Activated naive CD8-positive, alpha-beta T cell treated with anti-CD3 and anti-CD28 coated beads, Interleukin-2, amount 50 U/mL, for 16 hours (primary cell): ENCODE results near the gene TRDMT1.
"Not testable (repeated sequence)": the region's sequence is repeated elsewhere in the genome, so short reads cannot be mapped to it uniquely, and the experiment has no call there.

Source experiments
- DNase-seq: peaks from one replicate; pipeline ENCODE4 v3.0.0-alpha.2; 2020; ENCODE audit warnings: low read depth, low spot score

The TRDMT1 gene

GRCh38 chr10:17134282-17134681 lies 67.2 kb downstream of the TRDMT1 start:
- no peak for DNase-seq

DNA sequence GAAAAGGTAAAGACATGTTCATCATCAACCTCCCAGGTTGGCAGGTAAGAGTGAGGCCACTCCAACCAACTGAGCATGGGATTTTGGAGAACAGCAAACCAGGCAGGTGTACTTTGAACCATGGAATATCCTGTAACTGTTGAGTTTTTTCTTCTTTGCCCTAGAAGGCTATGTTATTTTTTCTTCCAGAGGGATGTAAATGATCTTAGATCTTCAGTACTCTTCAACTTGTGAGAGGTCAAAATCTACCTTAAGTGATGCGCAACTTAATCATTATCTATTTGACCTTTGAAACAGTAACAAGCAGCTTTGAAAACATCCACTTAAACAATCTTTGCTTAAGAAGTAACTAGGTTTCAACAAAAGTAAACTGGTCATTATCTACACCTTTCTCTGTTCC lies 71.7 kb downstream of the TRDMT1 start, which contains the start of gene CUBN:
Gene CUBN (minus strand): TSS at position 71 of the 400 bp plus-strand sequence. CDS start 46 bp downstream, at position 25.
- no peak for DNase-seq

DNA sequence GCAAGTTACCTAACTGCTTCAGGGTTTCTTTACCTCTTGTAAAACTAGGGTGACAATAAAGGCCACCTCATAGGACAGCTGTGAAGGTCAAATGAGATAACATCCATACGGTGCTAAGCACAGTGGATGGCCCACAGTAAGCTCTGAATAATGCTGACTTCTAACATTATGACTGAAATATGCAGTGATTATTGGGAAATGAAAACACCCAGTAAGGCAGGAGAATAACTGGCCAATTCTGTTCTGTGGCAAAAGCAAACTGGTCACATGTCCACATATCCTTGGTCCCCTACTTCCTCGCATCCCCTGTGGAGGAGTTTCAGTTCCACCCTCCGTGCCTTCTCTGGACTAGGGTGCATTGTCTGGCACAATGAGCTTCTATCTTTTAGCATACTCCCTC lies 73.2 kb downstream of the TRDMT1 start:
- no peak for DNase-seq

DNA sequence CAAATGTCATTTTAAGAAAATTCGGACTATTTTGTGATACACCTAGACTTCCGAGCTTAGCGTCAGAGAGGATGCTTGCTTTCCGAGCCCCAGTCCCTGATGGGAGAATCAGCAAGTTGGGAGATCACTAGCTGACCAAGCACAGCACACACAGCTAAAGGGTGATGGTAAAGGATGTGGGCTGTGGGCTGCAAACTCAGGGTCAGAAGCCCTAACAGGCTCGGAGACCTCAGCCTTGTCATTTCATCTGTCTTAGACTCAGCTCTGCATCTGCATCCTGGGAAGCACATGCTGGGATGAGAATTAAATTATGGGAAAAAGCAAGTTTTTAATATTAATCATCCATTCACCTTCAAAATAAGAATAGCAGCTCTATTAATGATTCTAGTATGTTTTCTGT lies 75.1 kb downstream of the TRDMT1 start:
- no peak for DNase-seq

DNA sequence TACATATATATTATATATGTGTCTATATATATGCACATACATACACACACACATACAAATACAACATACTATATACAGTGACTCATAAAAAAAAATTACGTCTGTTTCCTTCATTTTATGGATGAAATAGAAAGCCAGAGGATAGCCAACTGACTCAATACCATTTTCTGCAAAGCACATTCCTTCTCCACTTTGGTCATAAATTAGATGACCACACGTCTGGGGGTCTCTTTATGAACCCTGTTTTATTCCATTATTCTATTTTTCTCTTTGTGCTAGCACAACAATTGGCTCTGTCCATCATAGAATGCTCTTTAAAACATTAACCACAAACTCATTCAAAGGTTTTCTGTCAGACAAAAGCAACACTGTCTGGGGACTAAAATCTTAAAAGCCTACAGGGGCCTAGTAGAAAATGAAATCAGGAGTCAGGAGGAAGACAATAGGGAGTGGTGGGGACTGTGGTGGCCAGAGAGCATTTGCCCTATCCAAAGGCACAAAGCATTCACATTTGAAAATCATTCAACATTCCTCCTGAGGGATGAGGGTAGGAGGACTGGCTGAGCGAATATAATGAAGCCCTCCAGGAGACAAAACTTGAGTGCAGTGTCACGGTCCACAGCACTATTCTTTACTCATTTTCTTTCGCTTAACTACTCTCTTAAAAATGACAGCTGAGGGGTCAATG lies 76.1 kb downstream of the TRDMT1 start:
- no peak for DNase-seq

DNA sequence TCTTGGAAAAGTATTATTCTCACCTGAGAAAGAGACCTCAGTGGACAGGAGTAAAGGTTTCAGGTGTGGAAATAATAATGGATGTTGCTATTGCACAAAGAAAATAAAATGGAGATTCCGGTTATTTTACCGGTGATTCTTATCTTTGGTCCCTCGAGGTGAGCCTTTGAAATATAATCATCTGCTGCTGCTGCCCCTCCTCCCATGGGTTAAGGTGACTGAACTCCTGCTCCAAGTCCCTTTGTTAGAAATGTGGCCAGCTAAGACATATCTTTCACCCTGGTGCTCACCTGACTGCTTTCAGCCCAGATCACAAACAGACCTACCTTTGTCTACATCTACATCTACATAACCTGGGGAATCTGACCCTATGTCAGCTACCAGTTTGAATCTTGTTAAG lies 77.5 kb downstream of the TRDMT1 start:
- DNase-seq: no peak

DNA sequence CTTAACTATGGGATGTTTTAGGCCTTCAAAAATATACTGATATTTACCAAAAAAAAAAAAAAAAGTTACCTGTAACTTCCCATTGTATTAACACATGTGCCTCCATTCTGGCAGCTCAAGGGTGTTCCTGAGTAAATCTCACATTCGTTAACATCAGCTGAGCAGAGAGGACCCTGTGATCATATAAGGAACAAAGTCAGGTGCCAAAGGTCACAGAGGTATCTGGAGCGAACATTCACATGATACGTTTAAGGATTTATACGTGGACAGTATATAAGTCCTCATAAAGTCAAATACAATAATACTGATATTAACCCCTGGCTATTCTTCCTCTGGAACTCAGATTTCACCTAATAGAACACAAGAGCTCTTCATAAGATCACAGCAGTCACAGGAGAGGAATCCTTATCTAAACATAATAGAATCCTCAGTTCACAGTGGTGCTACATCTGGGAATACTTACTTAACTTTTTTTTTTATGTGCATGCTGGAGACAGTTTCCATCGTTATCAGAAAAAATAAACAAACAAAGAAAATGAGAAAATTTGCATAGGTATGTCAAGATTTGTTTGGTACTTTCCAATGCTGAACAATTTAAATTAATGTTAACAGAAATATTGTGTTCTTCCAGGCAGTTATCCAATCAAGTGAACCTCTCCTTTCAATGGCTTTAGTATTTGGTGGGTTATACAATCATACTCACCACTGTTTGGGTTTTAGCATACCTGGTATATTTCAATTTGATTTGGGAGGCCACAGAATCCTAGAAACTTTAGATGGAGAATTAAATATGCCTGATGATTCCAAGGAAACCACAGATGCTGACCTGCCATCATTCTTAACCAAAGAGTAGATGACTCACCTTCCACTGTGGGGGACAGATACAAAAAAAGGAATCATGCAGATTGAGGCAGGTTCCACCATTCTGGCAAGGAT lies 78.5 kb downstream of the TRDMT1 start:
- DNase-seq: no peak

DNA sequence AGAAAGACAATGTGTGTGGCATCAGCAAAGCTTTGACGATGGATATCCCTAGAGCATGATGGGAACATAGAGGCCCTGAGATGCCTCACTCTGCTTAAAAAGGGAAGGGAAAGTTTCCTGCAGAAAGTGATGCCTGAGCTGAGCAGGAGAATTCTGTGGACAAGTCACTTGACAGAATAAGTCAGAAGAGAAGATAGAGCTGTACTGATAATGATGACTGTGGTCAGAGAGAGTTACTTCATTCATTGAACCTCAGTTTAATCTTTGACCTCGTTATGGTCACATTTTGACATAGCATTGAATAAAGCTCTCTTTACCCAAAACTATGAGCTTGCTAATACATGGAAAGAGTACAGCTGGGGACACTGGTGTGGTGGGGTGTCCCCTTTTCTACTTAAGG lies 79.4 kb downstream of the TRDMT1 start:
- DNase-seq: no peak

GRCh38 chr10:17120694-17121093 lies 80.8 kb downstream of the TRDMT1 start:
- DNase-seq: no peak

DNA sequence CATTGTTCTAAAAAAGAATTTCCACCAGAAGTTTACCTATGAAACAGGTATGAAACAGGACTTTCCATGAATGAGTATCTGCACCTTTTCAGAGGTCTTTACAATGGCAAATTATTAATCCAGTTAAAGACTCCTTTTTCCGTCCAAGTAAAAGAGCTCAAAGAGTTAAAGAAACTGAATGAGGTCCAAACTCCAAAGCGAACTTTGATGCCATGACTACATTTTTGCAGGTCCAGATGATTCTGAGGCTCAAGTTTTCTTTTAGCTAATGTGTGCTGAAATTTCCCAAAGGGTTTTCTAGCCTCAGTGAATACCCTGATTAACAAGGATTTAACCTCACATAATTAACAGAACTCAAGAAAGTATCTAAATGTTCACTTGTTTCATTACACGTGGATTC lies 81.6 kb downstream of the TRDMT1 start:
- DNase-seq: no peak

- DNase-seq: no peak
These were observed 85.3 kb downstream of the TRDMT1 start for GRCh38 chr10:17116193-17116592.

DNA sequence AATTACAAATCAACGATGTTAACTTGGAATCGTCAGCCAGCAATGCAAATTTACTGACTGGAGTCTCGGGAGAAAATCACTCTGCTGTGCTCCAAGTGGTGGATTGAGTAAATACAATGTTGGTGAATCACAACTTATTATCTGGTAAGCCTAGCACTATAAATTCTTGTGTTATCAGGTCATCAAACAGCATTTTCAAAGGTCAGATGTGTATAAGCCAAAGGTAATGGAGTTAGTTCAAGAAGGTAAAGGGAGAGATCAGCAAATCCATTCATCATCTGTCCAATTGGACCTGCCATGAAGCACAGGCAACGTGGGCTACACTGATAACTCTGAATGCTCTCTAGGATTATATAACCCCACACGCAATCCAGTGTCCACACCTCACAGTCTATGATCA lies 85.8 kb downstream of the TRDMT1 start:
- no peak for DNase-seq

DNA sequence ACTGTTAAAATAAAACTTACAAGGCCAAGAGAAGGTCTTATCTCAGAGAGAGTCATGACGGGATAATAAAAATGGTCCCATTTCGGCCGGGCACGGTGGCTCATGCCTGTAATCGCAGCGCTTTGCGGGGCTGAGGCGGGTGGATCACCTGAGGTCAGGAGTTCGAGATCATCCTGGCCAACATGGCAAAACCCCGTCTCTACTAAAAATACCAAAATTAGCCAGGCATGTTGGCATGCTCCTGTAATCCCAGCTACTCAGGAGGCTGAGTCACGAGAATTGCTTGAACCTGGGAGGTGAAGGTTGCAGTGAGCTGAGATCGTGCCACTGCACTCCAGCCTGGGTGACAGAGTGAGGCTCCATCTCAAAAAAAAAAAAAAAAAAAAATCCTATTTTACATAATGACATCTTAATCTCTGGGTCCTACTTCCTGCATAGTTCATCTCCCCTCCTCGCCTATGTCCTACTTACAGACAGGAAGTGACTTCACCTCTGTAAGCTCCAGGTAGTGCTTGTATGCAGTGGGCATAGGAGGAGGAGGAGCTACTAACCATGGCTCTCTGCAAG lies 86.5 kb downstream of the TRDMT1 start:
- not testable (repeated sequence) for DNase-seq

GRCh38 chr10:17113889-17114540 lies 87.5 kb downstream of the TRDMT1 start:
- no peak for DNase-seq

DNA sequence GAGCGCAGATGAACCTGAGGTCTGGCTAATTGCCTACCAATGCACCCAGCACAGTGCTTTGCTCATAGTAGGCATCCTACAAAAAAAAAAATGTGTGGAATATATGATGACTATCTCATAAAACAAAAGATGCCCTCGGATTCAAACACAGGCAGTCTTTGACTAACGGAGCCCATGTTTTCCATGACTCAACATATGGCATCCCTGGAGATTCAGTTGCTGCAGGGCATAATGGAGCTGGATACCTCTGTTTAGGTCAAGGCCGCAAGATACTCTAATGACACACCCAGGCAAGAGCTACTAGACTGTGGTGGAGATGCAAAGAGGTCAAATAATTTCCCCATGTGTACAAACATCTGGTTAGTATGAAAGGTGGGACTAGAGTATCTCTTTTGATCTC lies 88.1 kb downstream of the TRDMT1 start:
- DNase-seq: no peak

GRCh38 chr10:17112566-17112965 lies 88.9 kb downstream of the TRDMT1 start:
- DNase-seq: no peak

DNA sequence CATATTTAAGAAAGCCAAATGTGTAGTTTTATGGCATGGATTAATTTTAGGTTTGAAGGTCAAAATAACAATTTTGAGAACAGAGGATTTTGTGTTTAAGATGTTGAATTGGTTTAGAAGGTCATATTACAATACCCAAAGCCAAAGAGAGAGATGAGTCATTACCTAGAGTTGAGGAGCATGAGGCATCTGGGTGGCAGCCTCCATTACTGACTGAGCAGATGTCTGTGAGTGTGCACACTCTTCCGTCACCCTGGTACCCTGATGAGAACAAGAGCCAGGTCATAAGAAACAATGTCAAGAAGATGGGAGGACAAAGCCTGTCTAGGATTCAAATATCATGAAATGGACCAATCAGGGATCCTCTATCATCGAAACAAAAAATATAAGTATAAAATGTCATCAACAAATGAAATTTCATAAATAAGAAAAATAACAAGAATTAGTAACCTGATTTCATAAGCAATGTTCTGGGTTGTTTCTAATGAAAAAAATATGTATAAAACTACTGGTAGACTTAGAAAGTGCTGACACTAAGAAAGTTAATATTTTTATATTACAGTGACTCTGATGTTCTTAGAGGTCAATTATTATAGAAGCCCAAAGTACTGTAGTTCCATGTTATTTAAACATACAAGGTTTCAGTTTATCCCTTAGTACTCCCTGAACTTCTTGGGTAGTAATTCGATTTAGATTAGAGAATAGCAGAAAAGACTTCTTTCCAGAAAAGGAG lies 91.8 kb downstream of the TRDMT1 start:
- no peak for DNase-seq

DNA sequence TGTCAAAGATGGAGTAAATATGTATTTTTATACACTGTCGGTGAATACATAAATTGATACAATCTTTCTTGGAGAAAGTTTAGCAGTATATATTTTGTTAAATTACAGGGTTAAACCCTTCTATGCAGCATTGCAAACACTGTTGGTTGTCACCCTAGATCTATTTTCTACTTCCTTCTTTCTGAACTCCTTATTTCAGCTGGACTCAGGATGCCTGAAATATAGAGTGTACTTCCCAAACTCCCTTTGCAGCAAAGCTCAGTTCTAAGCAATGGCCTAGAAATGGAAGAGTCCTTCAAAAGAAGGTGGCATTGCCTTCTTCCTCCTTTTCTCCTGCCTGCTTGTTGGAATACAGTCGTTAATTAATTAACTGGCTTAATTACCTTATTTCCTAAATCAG lies 92.4 kb downstream of the TRDMT1 start:
- no peak for DNase-seq

DNA sequence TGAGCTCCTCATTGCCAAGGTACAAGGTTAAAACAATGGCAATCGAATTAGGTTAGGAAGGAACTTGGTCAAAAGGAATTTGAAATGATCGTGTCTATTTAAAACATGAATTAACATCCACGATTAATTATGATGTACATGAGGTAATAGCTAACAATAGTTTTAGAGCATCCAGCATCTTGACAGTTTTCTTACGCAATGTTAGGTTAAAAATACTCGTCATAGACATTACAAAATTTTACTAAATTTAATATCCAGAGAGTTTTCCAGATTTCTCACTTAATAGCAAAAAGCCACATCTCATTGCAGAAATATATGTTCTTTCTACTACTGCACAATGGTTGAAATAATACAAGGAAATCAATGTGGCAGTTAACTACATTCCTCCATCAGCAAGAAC lies 94.5 kb downstream of the TRDMT1 start:
- DNase-seq: no peak

DNA sequence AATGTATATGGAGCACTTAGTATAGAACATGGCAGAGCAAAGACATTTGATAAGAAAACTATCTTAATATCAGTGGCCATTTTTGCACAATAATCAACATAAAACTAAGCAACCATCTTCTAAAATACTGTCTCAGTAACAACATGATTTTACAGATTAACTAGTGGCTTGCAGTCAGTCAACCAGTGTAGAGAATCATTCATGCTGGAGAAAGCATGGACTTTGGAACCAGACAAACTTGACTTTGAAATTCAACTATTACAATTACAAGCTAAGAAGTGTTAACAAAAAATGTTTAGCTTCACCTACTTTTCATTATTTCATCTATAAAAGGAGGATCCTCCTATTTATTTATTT lies 99.6 kb downstream of the TRDMT1 start:
- DNase-seq: no peak

DNA sequence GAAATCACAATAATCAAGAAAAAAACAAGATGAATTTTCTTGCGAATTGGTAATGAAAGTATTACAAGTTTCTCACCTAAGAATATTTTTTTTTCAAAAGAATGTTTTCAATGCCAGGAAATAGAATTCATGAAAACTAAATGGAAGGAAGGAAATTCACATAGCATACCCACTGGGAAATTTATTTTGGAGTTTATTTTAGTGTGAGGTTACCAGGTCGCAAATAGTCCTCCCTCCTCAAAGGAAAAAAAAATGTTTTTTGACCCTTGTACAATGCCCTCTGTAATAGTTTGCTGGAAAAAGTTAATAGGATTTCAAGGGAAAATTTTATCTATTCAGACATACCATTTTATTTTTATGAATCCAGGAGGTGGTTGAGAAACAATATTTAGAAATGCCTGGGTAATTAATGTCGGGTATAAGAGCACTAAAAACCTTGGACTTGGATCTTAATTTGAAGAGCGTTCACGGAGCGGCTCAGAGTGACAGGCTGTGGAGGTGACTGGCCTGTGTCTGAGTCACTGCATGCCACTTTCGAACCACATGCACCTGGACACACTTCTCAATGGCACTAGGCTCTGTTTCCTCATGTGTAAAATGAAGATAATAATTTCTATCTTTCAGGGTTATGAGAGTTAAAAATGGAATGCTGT lies 100.1 kb downstream of the TRDMT1 start:
- DNase-seq: no peak
